Peyer's patch (tissue), 4 donors: Measurements from ENCODE around the gene TDRD12. TPM values are rescaled to one million over a fixed set of nuclear protein-coding genes. Genes with fewer than 3 reads are reported as not detected.

Experiments used
- DNase-seq, 3 donors: peaks; one replicate each; pipeline ENCODE4 v3.0.0-alpha.2; 2017 to 2019
- H3K27ac ChIP-seq, 4 donors: fragments of 200-600 bp; sonication (generic); one replicate each; pipeline ENCODE4 v1.5.1; 2016 to 2019
- H3K27me3 ChIP-seq, 2 donors: fragments of 200-600 bp; sonication (generic); one replicate each; pipeline ENCODE4 v1.5.1; 2019
- H3K36me3 ChIP-seq, 3 donors: fragments of 200-600 bp; sonication (generic); one replicate each; pipeline ENCODE4 v1.5.1; 2016 to 2019
- H3K4me1 ChIP-seq, 4 donors: fragments of 200-600 bp; sonication (generic); one replicate each; pipeline ENCODE4 v1.5.1; 2016 to 2019
- H3K4me3 ChIP-seq, 4 donors: fragments of 200-600 bp; sonication (generic); 1 replicate in 3 of 4; 2 replicates in 1 of 4; pipeline ENCODE4 v1.5.1; 2016 to 2019; ENCODE audit warnings: mild to moderate bottlenecking in 1 of 4
- H3K9me3 ChIP-seq, 4 donors: fragments of 200-600 bp; sonication (generic); one replicate each; pipeline ENCODE4 v1.5.1; 2016 to 2019; ENCODE audit warnings: mild to moderate bottlenecking in 1 of 4
- POLR2A ChIP-seq, 2 donors: fragments of 450-650 bp; IDR thresholded peaks; one replicate each; pipeline ENCODE4 v1.5.1; 2017; ENCODE audit warnings: antibody characterized with exemption in 2 of 2, mild to moderate bottlenecking in 2 of 2, moderate library complexity in 2 of 2
- total RNA-seq, 4 donors: library from RNA; depleted of rRNA; stranded (reverse); fragments of >200 nt; gene quantifications; one replicate each; pipeline ENCODE4 v1.1.0, GENCODE V29; 2016
- TF ChIP-seq, protein P1 (sequence below), 6 experiments: fragments of 450-650 bp in 4 of 6; fragments of 200-600 bp in 2 of 6; sonication (generic) in 1 of 6; IDR thresholded peaks; one replicate each; pipeline ENCODE4 v1.5.1; 2017 to 2019; ENCODE audit warnings: antibody characterized with exemption in 6 of 6, mild to moderate bottlenecking in 3 of 6, moderate library complexity in 1 of 6

The TDRD12 gene
- total RNA-seq, 4 donors from 2014 or later, result 1.7 TPM; not detected in 3

DNA sequence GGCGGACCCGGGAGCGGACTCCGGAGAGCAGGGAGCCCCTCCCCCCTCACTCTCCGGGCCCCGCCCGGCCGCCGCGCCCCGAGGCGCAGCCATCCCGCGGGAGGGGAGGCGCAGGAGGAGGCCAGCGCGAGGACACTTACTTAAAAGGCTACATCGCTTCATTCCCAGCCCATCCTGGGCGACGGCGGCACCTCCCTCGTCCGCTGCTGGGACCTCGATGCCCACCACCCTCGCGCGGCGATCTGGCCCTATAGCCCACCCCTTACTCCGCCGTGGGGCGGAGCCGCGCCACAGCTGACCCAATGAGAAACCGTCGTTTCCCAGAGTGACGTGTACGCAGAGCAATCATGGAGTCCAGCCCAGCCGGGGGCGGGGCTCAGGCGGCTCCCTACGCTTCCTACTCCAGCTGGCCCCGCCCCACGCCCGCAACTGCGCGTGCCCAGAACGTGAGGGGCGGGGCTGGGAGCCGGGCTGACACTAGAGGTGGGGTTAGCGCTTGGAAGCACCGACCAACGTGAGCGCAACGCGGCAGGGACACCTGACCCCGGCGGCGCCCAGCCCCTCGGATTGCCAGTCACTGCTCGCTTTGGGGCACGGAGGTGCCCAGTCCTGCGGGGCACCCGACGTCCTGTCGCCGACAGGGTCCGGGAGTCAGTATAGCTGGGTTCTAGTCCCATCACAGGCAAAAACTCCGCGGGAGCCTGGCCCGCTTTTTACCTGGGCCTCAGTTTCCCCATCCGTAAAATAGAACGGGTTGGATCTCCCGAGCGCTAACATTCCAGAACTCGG, 44.4 kb upstream of the TDRD12 start, which contains the start of gene ANKRD27:
Gene ANKRD27 (minus strand): TSS at position 250 of the 789 bp plus-strand sequence. CDS start 16,165 bp downstream, outside the sequence.
- peaks cover 0 to 41% (median 13%) of the 10 kb centered on the region in 4 donors for H3K4me1 ChIP-seq
- no peaks in the 10 kb centered on the region for H3K9me3 ChIP-seq
- peak within 1 kb of the TSS; percentile 82 to 93 (median 88) for H3K27ac ChIP-seq
- no peaks in the 10 kb centered on the region for H3K36me3 ChIP-seq
- peak; percentile 99 for DNase-seq
- TF ChIP-seq, protein P1, sequence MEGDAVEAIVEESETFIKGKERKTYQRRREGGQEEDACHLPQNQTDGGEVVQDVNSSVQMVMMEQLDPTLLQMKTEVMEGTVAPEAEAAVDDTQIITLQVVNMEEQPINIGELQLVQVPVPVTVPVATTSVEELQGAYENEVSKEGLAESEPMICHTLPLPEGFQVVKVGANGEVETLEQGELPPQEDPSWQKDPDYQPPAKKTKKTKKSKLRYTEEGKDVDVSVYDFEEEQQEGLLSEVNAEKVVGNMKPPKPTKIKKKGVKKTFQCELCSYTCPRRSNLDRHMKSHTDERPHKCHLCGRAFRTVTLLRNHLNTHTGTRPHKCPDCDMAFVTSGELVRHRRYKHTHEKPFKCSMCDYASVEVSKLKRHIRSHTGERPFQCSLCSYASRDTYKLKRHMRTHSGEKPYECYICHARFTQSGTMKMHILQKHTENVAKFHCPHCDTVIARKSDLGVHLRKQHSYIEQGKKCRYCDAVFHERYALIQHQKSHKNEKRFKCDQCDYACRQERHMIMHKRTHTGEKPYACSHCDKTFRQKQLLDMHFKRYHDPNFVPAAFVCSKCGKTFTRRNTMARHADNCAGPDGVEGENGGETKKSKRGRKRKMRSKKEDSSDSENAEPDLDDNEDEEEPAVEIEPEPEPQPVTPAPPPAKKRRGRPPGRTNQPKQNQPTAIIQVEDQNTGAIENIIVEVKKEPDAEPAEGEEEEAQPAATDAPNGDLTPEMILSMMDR (IDR thresholded peaks at IDR 0.05), result no peak
- peak in 1 of 2 donors; percentile 52 for TF ChIP-seq POLR2A (IDR thresholded peaks at IDR 0.05)
- peak within 1 kb of the TSS; percentile 90 to 99 (median 94) for H3K4me3 ChIP-seq
- H3K27me3 ChIP-seq, result no peaks in the 10 kb centered on the region

DNA sequence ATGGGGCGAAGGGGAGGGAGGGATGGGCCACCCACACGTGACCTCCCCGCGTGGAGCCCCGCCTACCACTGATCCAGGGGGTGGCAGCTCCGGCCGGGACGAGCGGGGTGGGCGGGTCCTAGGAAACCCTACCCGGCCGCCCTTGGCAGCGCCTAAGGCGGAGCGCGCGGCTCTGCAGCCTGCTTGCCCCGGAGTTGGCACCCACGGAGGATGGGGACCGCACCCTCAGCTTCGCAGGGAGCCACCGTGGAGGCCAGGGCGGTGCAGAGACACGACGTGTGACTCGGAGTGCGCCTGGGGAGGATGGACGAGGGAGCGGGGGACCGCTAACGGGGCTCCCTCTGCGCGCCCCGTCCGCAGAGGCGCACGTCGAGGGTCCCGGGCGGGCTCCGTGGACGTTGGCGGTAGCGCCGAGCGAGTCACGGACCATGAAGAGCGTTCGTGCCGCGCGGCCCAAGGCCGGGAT, 43.8 kb upstream of the TDRD12 start, which contains the start of gene RGS9BP:
Gene RGS9BP (plus strand): TSS at position 129 of the 466 bp plus-strand sequence. CDS start 416 bp downstream, outside the sequence.
- Histone ChIP-seq H3K36me3 (no peaks in the 10 kb centered on the region), H3K4me3 (peak within 1 kb of the TSS; percentile 90 to 99 (median 94)), H3K27ac (peak within 1 kb of the TSS; percentile 82 to 93 (median 88)), H3K27me3 (no peaks in the 10 kb centered on the region), H3K4me1 (peaks cover 0 to 35% (median 13%) of the 10 kb centered on the region in 4 donors), H3K9me3 (no peaks in the 10 kb centered on the region)
- peak; percentile 72 to 90 (median 82) for DNase-seq
- TF ChIP-seq POLR2A (IDR thresholded peaks at IDR 0.05), result no peak
- TF ChIP-seq, protein P1 (IDR thresholded peaks at IDR 0.05), result no peak

DNA sequence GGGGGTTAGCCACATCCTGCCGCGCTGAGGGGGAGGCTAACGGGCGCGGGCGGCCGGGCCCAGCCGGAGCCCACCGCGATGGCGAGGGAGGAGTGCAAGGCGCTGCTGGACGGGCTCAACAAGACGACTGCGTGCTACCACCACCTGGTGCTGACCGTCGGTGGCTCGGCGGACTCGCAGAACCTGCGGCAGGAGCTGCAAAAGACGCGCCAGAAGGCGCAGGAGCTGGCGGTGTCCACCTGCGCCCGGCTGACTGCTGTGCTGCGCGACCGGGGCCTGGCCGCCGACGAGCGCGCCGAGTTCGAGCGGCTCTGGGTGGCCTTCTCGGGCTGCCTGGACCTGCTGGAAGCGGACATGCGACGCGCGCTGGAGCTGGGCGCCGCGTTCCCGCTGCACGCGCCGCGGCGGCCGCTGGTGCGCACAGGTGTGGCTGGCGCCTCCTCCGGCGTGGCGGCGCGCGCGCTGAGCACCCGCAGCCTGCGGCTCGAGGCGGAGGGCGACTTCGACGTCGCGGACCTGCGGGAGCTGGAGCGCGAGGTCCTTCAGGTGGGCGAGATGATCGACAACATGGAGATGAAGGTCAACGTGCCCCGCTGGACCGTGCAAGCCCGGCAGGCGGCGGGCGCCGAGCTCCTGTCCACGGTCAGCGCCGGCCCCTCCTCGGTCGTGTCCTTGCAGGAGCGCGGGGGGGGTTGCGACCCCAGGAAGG, 43.2 kb upstream of the TDRD12 start:
- Histone ChIP-seq H3K27me3 (no peaks in the 10 kb centered on the region), H3K36me3 (no peaks in the 10 kb centered on the region), H3K4me3 (peak overlapping the region; percentile 90 to 99 (median 94)), H3K4me1 (peaks cover 0 to 35% (median 13%) of the 10 kb centered on the region in 4 donors), H3K9me3 (no peaks in the 10 kb centered on the region), H3K27ac (peak overlapping the region in 1 of 4 donors; percentile 93)
- TF ChIP-seq, protein P1 (IDR thresholded peaks at IDR 0.05), result peak in 1 of 6 experiments; percentile 12
- no peak for TF ChIP-seq POLR2A (IDR thresholded peaks at IDR 0.05)
- DNase-seq, result peak in 1 of 3 donors; percentile 67

DNA sequence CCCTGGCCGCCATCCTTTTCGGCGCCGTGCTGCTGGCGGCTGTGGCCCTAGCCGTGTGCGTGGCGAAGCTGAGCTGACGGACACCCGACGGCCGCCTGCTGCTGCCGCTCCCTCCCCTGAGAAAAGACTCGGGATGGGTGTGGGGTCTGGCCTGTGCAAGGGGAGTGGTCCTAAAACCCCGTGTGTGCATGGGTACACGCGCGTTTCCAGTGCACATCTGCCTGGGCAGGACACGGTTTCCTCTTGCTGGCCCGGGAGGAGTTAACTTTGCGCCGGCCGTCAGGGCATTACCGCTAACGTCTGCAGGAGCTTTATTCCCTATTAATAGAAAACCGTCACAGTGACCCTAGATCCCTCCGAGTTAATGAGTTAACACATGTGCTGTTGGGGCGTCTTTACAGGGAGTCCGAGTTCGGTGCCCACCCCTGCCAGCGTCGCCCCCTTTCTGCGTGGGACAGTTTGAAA, 42.6 kb upstream of the TDRD12 start:
- H3K27me3 ChIP-seq, result no peaks in the 10 kb centered on the region
- H3K27ac ChIP-seq, result no peak overlapping the region
- peaks cover 0 to 35% (median 13%) of the 10 kb centered on the region in 4 donors for H3K4me1 ChIP-seq
- TF ChIP-seq POLR2A (IDR thresholded peaks at IDR 0.05), result no peak
- TF ChIP-seq, protein P1 (IDR thresholded peaks at IDR 0.05), result no peak
- H3K36me3 ChIP-seq, result no peaks in the 10 kb centered on the region
- DNase-seq, result no peak
- H3K9me3 ChIP-seq, result no peaks in the 10 kb centered on the region
- peak overlapping the region in 2 of 4 donors; percentile 90 to 94 for H3K4me3 ChIP-seq

DNA sequence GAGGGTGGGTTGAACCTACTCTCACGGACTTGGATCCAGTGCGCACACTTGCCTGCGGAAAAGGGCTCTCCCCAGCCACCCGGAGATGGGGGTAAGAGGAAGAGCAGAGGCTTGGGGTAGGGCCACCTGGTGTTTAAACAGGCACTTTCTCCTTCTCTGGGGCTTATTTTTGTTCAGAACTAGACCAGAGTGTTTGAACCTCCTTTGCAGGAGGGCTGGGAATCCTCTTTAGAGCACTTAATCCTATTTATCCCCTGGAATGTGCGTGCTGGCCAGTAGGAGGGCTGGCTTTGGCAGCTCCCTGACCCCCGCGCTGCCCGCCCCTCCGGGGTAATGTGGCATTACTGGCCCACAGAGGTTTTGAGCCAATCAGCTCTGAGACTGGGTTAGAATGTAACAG, 41.9 kb upstream of the TDRD12 start:
- H3K4me3 ChIP-seq, result no peak overlapping the region
- no peaks in the 10 kb centered on the region for H3K9me3 ChIP-seq
- H3K27ac ChIP-seq, result no peak overlapping the region
- H3K36me3 ChIP-seq, result no peaks in the 10 kb centered on the region
- TF ChIP-seq POLR2A (IDR thresholded peaks at IDR 0.05), result no peak
- TF ChIP-seq, protein P1 (IDR thresholded peaks at IDR 0.05), result no peak
- no peak for DNase-seq
- H3K27me3 ChIP-seq, result no peaks in the 10 kb centered on the region
- H3K4me1 ChIP-seq, result peaks cover 0 to 34% (median 13%) of the 10 kb centered on the region in 4 donors
